Measurements from ENCODE around the gene TSPAN9.

DNA sequence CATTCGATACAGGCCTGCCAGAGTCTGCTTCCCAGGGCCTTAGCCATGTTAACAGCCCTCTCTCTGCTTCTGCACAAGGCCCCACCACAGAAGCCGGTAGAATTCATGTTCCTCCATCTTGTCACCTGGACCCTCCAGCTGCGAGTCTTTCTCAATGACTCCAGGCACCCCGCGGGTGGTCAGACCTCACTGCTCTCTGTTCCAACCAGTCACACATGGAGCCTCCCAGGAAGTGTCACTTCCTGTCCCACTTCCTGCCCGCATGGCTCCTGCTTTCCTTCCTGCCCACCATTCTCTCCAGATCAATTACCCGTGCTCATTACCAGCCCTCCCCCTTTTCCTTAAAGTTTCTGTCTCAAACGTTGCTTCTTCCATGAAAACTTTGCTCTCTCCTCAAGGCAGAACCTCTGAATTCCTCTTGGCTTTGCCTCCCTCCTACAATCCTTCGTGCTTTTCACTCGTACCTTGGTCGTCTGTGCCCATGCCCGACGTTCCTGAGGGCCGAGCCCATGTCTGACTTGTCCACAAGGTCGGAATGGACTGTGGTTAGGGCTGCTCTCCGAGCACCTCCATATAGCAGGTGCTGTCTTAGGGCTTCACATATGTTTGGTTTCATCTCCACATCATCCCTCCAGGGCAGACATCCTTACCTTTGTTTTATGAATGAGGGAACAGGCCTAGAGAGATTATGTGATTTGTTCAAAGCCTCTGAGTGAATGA is 172.1 kb downstream of the TSPAN9 start:
- TF ChIP-seq, protein P1, sequence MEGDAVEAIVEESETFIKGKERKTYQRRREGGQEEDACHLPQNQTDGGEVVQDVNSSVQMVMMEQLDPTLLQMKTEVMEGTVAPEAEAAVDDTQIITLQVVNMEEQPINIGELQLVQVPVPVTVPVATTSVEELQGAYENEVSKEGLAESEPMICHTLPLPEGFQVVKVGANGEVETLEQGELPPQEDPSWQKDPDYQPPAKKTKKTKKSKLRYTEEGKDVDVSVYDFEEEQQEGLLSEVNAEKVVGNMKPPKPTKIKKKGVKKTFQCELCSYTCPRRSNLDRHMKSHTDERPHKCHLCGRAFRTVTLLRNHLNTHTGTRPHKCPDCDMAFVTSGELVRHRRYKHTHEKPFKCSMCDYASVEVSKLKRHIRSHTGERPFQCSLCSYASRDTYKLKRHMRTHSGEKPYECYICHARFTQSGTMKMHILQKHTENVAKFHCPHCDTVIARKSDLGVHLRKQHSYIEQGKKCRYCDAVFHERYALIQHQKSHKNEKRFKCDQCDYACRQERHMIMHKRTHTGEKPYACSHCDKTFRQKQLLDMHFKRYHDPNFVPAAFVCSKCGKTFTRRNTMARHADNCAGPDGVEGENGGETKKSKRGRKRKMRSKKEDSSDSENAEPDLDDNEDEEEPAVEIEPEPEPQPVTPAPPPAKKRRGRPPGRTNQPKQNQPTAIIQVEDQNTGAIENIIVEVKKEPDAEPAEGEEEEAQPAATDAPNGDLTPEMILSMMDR (IDR thresholded peaks at IDR 0.05), result no peak
- TF ChIP-seq EZH2 (IDR thresholded peaks at IDR 0.05), result no peak
